Astrocyte (in vitro differentiated cells and primary cell): ENCODE measurements around the gene FTSJ1. TPM values are rescaled to one million over a fixed set of nuclear protein-coding genes. Genes with fewer than 3 reads are reported as not detected.
A peak's percentile ranks its signal among the peaks of the same experiment; 100 is the strongest.

Source experiments
- DNase-seq: peaks from one replicate; pipeline ENCODE4 v3.0.0-alpha.2; 2010; ENCODE audit warnings: low read depth
- FAIRE-seq: peaks from 2 replicates; lab custom pipeline; 2011; peaks lifted over from hg19 to GRCh38; lab: Jason Lieb, UNC
- H2AFZ ChIP-seq: 2 replicates; pipeline ENCODE4 v1.6.0; 2012; ENCODE audit warnings: low read depth, low read length, inconsistent platforms
- H3K27ac ChIP-seq: 2 replicates; pipeline ENCODE4 v1.5.1; 2011; ENCODE audit warnings: low read depth, low read length, inconsistent platforms
- H3K27me3 ChIP-seq: 2 replicates; pipeline ENCODE4 v1.6.0; 2011; ENCODE audit warnings: low read length, inconsistent platforms; ENCODE audit not compliant: insufficient read depth
- H3K36me3 ChIP-seq: 2 replicates; pipeline ENCODE4 v1.5.1; 2011; ENCODE audit warnings: low read length, inconsistent platforms; ENCODE audit not compliant: insufficient read depth
- H3K4me1 ChIP-seq: 2 replicates; pipeline ENCODE4 v1.5.1; 2011; ENCODE audit warnings: low read length, inconsistent platforms; ENCODE audit not compliant: insufficient read depth
- H3K4me2 ChIP-seq: 2 replicates; pipeline ENCODE4 v1.6.0; 2012; ENCODE audit warnings: low read length, inconsistent platforms
- H3K4me3 ChIP-seq: 2 replicates; pipeline ENCODE4 v1.5.1; 2011; ENCODE audit warnings: low read depth, mild to moderate bottlenecking, low read length, inconsistent platforms; ENCODE audit not compliant: insufficient read depth
- H3K79me2 ChIP-seq: 2 replicates; pipeline ENCODE4 v1.6.0; 2012; ENCODE audit warnings: mild to moderate bottlenecking, low read length, inconsistent platforms; ENCODE audit not compliant: insufficient read depth
- H3K9ac ChIP-seq: 2 replicates; pipeline ENCODE4 v1.6.0; 2012; ENCODE audit warnings: mild to moderate bottlenecking, low read length, inconsistent platforms
- H3K9me3 ChIP-seq: 2 replicates; pipeline ENCODE4 v1.5.1; 2012; ENCODE audit warnings: low read depth, mild to moderate bottlenecking, low read length, inconsistent platforms; ENCODE audit not compliant: insufficient read depth
- H4K20me1 ChIP-seq: 2 replicates; pipeline ENCODE4 v1.6.0; 2012; ENCODE audit warnings: low read length, inconsistent platforms; ENCODE audit not compliant: insufficient read depth
- H3K27ac Mint-ChIP-seq: one replicate; pipeline ENCODE4 v1.8.0; 2021; ENCODE audit warnings: mild to moderate bottlenecking, mixed read lengths; ENCODE audit not compliant: unreplicated experiment
- H3K27me3 Mint-ChIP-seq: one replicate; pipeline ENCODE4 v1.8.0; 2021; ENCODE audit warnings: low read depth, mixed read lengths; ENCODE audit not compliant: unreplicated experiment
- H3K36me3 Mint-ChIP-seq: one replicate; pipeline ENCODE4 v1.8.0; 2021; ENCODE audit warnings: low read depth, mixed read lengths; ENCODE audit not compliant: unreplicated experiment
- H3K4me1 Mint-ChIP-seq: one replicate; pipeline ENCODE4 v1.8.0; 2021; ENCODE audit warnings: low read depth, mixed read lengths; ENCODE audit not compliant: unreplicated experiment
- H3K4me3 Mint-ChIP-seq: one replicate; pipeline ENCODE4 v1.8.0; 2021; ENCODE audit warnings: mild to moderate bottlenecking, moderate library complexity, mixed read lengths; ENCODE audit not compliant: unreplicated experiment
- H3K9me3 Mint-ChIP-seq: one replicate; pipeline ENCODE4 v1.8.0; 2021; ENCODE audit warnings: mild to moderate bottlenecking, mixed read lengths; ENCODE audit not compliant: unreplicated experiment
- EZH2 ChIP-seq: IDR thresholded peaks from 2 replicates; pipeline ENCODE4 v1.6.1; 2012; ENCODE audit warnings: mild to moderate bottlenecking, low read length, inconsistent platforms; ENCODE audit not compliant: insufficient read depth
- total RNA-seq: library from RNA; stranded (reverse); gene quantifications from 2 replicates; pipeline ENCODE4 v1.2.1, GENCODE V29; 2021
- TF ChIP-seq, protein P1 (sequence below): IDR thresholded peaks from 2 replicates; pipeline ENCODE4 v1.5.1; 2011; ENCODE audit warnings: low read depth, mild to moderate bottlenecking, inconsistent platforms, low read length, moderate library complexity; ENCODE audit not compliant: insufficient read depth

FTSJ1 gene
- total RNA-seq, 1 donor from 2014 or later, result 64.4 TPM

DNA sequence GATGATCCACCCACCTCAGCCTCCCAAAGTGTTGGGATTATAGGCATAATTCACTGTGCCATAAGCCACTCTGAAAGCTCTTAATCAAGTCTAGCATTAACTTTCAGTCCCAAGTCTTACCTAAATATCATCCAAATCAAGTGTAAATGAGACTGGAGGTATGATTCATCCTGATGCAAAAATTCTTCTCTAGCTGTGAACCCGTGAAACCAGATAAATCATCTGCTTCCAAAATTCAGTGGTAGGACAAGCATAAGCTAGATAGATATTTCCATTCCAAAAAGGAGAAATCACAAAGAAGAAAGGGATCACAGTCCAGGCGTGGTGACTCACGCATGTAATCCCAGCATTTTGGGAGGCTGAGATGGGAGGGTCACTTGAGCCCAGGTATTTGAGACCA, 54.7 kb downstream of the FTSJ1 start:
- Histone ChIP-seq H3K9me3 (no peaks in the 10 kb centered on the region), H4K20me1 (no peaks in the 10 kb centered on the region), H2AFZ (no peak overlapping the region), H3K27me3 (no peaks in the 10 kb centered on the region), H3K79me2 (no peaks in the 10 kb centered on the region), H3K27ac (peak overlapping the region; percentile 78), H3K36me3 (peaks cover 7% of the 10 kb centered on the region), H3K4me3 (no peak overlapping the region), H3K4me1 (peaks cover 9% of the 10 kb centered on the region), H3K4me2 (no peak overlapping the region), H3K9ac (no peak overlapping the region)
- H3K4me3 Mint-ChIP-seq, result no peak overlapping the region
- H3K4me1 Mint-ChIP-seq, result peaks cover 6% of the 10 kb centered on the region
- H3K36me3 Mint-ChIP-seq, result peaks cover 11% of the 10 kb centered on the region
- peak; percentile 84 for FAIRE-seq
- no peaks in the 10 kb centered on the region for H3K9me3 Mint-ChIP-seq
- H3K27me3 Mint-ChIP-seq, result no peaks in the 10 kb centered on the region
- DNase-seq, result peak; percentile 56
- TF ChIP-seq, protein P1, sequence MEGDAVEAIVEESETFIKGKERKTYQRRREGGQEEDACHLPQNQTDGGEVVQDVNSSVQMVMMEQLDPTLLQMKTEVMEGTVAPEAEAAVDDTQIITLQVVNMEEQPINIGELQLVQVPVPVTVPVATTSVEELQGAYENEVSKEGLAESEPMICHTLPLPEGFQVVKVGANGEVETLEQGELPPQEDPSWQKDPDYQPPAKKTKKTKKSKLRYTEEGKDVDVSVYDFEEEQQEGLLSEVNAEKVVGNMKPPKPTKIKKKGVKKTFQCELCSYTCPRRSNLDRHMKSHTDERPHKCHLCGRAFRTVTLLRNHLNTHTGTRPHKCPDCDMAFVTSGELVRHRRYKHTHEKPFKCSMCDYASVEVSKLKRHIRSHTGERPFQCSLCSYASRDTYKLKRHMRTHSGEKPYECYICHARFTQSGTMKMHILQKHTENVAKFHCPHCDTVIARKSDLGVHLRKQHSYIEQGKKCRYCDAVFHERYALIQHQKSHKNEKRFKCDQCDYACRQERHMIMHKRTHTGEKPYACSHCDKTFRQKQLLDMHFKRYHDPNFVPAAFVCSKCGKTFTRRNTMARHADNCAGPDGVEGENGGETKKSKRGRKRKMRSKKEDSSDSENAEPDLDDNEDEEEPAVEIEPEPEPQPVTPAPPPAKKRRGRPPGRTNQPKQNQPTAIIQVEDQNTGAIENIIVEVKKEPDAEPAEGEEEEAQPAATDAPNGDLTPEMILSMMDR, result no peak
- TF ChIP-seq EZH2, result no peak
- no peak overlapping the region for H3K27ac Mint-ChIP-seq

DNA sequence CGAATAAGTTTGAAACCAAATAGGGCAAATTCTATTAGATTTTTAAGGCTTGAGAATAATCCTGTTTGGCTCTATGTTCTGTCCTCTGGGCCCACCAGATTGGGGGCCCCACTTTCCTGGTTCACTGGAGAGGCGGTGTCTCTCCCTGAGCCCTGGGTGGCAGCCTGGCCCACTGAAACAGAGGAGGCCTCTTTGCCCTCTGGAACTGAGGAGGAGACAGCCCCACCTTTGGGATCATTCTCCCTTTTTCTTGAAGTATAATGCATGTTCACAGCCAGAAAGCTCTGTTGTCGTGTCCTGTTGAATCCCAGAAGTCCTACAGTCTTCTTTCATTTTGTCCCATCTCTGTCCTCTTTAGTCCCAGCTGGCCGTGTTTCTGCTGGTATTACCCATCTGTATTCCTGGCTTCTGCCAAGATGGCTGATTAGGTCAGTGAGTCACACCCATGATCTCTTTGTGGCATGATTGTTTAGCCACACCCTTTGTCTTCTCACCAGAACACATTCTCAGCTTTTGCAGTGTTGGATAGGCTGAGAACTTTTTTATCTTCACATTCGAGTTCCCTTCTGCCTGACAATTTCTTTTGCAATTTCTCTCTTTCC, 55.5 kb downstream of the FTSJ1 start:
- Histone ChIP-seq H3K36me3 (peaks cover 7% of the 10 kb centered on the region), H4K20me1 (no peaks in the 10 kb centered on the region), H3K4me2 (peak overlapping the region; percentile 31), H3K4me1 (peaks cover 9% of the 10 kb centered on the region), H3K27ac (peak overlapping the region; percentile 78), H3K79me2 (no peaks in the 10 kb centered on the region), H3K9ac (peak overlapping the region; percentile 44), H3K9me3 (no peaks in the 10 kb centered on the region), H3K27me3 (no peaks in the 10 kb centered on the region), H3K4me3 (no peak overlapping the region), H2AFZ (no peak overlapping the region)
- H3K27ac Mint-ChIP-seq, result peak overlapping the region; percentile 93
- FAIRE-seq (peak; percentile 99), DNase-seq (peak; percentile 82)
- peaks cover 11% of the 10 kb centered on the region for H3K36me3 Mint-ChIP-seq
- no peak overlapping the region for H3K4me3 Mint-ChIP-seq
- H3K27me3 Mint-ChIP-seq, result no peaks in the 10 kb centered on the region
- peaks cover 6% of the 10 kb centered on the region for H3K4me1 Mint-ChIP-seq
- no peaks in the 10 kb centered on the region for H3K9me3 Mint-ChIP-seq
- TF ChIP-seq, protein P1, result no peak
- TF ChIP-seq EZH2, result no peak

DNA sequence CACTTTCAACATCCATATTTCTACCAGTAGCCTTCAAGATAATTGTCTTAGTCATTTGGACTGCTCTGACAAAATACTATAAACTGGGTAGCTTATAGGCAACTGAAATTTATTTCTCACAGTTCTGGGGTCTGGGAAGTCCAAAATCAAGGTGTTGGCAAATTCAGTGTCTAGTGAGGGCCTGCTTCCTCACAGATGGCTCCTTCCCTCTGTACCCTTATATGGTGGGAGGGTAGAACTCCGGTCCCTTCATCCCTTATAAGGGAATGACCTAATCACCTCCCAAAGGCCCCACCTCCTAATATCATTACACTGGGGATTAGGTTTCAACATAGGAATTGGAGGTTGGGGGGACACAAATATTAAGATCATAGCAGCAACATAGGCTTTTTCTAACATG, 56.2 kb downstream of the FTSJ1 start:
- Histone ChIP-seq H3K79me2 (no peaks in the 10 kb centered on the region), H3K9me3 (no peaks in the 10 kb centered on the region), H4K20me1 (no peaks in the 10 kb centered on the region), H3K9ac (peak overlapping the region; percentile 44), H3K36me3 (peaks cover 7% of the 10 kb centered on the region), H3K27me3 (no peaks in the 10 kb centered on the region), H3K27ac (peak overlapping the region; percentile 62), H2AFZ (no peak overlapping the region), H3K4me3 (no peak overlapping the region), H3K4me1 (peaks cover 9% of the 10 kb centered on the region), H3K4me2 (no peak overlapping the region)
- no peak overlapping the region for H3K4me3 Mint-ChIP-seq
- peaks cover 11% of the 10 kb centered on the region for H3K36me3 Mint-ChIP-seq
- peak overlapping the region; percentile 58 for H3K27ac Mint-ChIP-seq
- no peak for TF ChIP-seq EZH2
- TF ChIP-seq, protein P1, result no peak
- no peaks in the 10 kb centered on the region for H3K27me3 Mint-ChIP-seq
- no peaks in the 10 kb centered on the region for H3K9me3 Mint-ChIP-seq
- no peak for DNase-seq
- H3K4me1 Mint-ChIP-seq, result peaks cover 6% of the 10 kb centered on the region
- FAIRE-seq, result no peak
